ENCODE measurements around the gene AASDH. TPM values are rescaled to one million over a fixed set of nuclear protein-coding genes. Genes with fewer than 3 reads are reported as not detected.
A peak's percentile ranks its signal among the peaks of the same experiment; 100 is the strongest.

The AASDH gene
- total RNA-seq, 8 experiments from 2014 or later: 7.6 to 14.1 (median 11.2) TPM

- H3K4me1 ChIP-seq (replicated peaks in 1 of 2): no peaks in the 10 kb centered on the region
- ATAC-seq (replicated peaks in 6 of 8): no peak
- in situ Hi-C loops (cut with MboI; ENCODE audit: low pct_unique_long_range_greater_than_20kb in 2 of 9, low sequenced_read_pairs in 9 of 9, unreplicated experiment in 9 of 9): no loop called here
- WGBS, 10 experiments: 80 to 100% (median 98%) methylated on average over 1 to 3 of the region's 3 CpGs; no CpG with 5 or more reads in 2 of the 10 experiments
- no peak overlapping the region for H3K4me3 ChIP-seq
- no peak overlapping the region for H3K27ac ChIP-seq
Measured at GRCh38 chr4:56417396-56417795, 30.1 kb upstream of the AASDH start.

GRCh38 chr4:56416349-56416748 is 29.1 kb upstream of the AASDH start:
- H3K4me1 ChIP-seq (replicated peaks in 1 of 2): peaks cover 3 to 5% of the 10 kb centered on the region in 2 donors
- no peak for ATAC-seq (replicated peaks in 6 of 8)
- H3K4me3 ChIP-seq: no peak overlapping the region
- H3K27ac ChIP-seq: no peak overlapping the region
- WGBS, 10 experiments: 51 to 90% (median 83%) methylated on average over 2 to 3 of the region's 3 CpGs; no CpG with 5 or more reads in 2 of the 10 experiments
- in situ Hi-C loops (cut with MboI; ENCODE audit: low pct_unique_long_range_greater_than_20kb in 2 of 9, low sequenced_read_pairs in 9 of 9, unreplicated experiment in 9 of 9): no loop called here

GRCh38 chr4:56414135-56414670 is 26.9 kb upstream of the AASDH start:
- in situ Hi-C loops (cut with MboI; ENCODE audit: low pct_unique_long_range_greater_than_20kb in 2 of 9, low sequenced_read_pairs in 9 of 9, unreplicated experiment in 9 of 9): no loop called here
- no peak for ATAC-seq (replicated peaks in 6 of 8)
- H3K27ac ChIP-seq: no peak overlapping the region
- 64 to 100% (median 90%) methylated on average over 1 to 4 of the region's 4 CpGs; no CpG with 5 or more reads in 3 of the 10 experiments for WGBS, 10 experiments
- H3K4me3 ChIP-seq: no peak overlapping the region
- peaks cover 4 to 20% of the 10 kb centered on the region in 2 donors for H3K4me1 ChIP-seq (replicated peaks in 1 of 2)

- Histone ChIP-seq H3K4me3 (peak overlapping the region; percentile 18 to 29 (median 25)), H3K27ac (peak overlapping the region; percentile 19 to 72), H3K4me1 (replicated peaks in 1 of 2) (peaks cover 4 to 22% of the 10 kb centered on the region in 2 donors)
- peak; percentile 98 to 100 (median 99) for ATAC-seq (replicated peaks in 6 of 8)
- in situ Hi-C loops (cut with MboI; ENCODE audit: low pct_unique_long_range_greater_than_20kb in 2 of 9, low sequenced_read_pairs in 9 of 9, unreplicated experiment in 9 of 9): no loop called here
- 0 to 17% (median 7%) methylated on average over 2 to 4 of the region's 4 CpGs for WGBS, 10 experiments
Measured at GRCh38 chr4:56410247-56411062, 23.2 kb upstream of the AASDH start.

GRCh38 chr4:56409511-56410090 is 22.3 kb upstream of the AASDH start:
- peak overlapping the region in 1 of 2 donors; percentile 39 for H3K27ac ChIP-seq
- H3K4me1 ChIP-seq (replicated peaks in 1 of 2): peaks cover 4 to 22% of the 10 kb centered on the region in 2 donors
- WGBS, 10 experiments: 9 to 87% (median 20%) methylated on average over 1 of the region's 1 CpG; no CpG with 5 or more reads in 3 of the 10 experiments
- no peak overlapping the region for H3K4me3 ChIP-seq
- ATAC-seq (replicated peaks in 6 of 8): no peak
- in situ Hi-C loops (cut with MboI; ENCODE audit: low pct_unique_long_range_greater_than_20kb in 2 of 9, low sequenced_read_pairs in 9 of 9, unreplicated experiment in 9 of 9): no loop called here

GRCh38 chr4:56408978-56409377 is 21.7 kb upstream of the AASDH start:
- in situ Hi-C loops (cut with MboI; ENCODE audit: low pct_unique_long_range_greater_than_20kb in 2 of 9, low sequenced_read_pairs in 9 of 9, unreplicated experiment in 9 of 9): no loop called here
- no peak overlapping the region for H3K4me3 ChIP-seq
- no peak for ATAC-seq (replicated peaks in 6 of 8)
- H3K4me1 ChIP-seq (replicated peaks in 1 of 2): peaks cover 4 to 22% of the 10 kb centered on the region in 2 donors
- 80 to 100% (median 100%) methylated on average over 1 to 2 of the region's 2 CpGs; no CpG with 5 or more reads in 3 of the 10 experiments for WGBS, 10 experiments
- no peak overlapping the region for H3K27ac ChIP-seq

GRCh38 chr4:56406151-56406550 is 18.9 kb upstream of the AASDH start:
- no peak for ATAC-seq (replicated peaks in 6 of 8)

GRCh38 chr4:56405016-56405415 is 17.7 kb upstream of the AASDH start:
- 91 to 100% (median 100%) methylated on average over 1 of the region's 1 CpG; no CpG with 5 or more reads in 1 of the 10 experiments for WGBS, 10 experiments
- H3K27ac ChIP-seq: no peak overlapping the region
- no peak for ATAC-seq (replicated peaks in 6 of 8)
- H3K4me3 ChIP-seq: no peak overlapping the region
- peaks cover 0 to 9% of the 10 kb centered on the region in 2 donors for H3K4me1 ChIP-seq (replicated peaks in 1 of 2)
- in situ Hi-C loops (cut with MboI; ENCODE audit: low pct_unique_long_range_greater_than_20kb in 2 of 9, low sequenced_read_pairs in 9 of 9, unreplicated experiment in 9 of 9): no loop called here

More at GRCh38 chr4:56406151-56406550, 18.9 kb upstream of the AASDH start:
- 83 to 100% (median 95%) methylated on average over 1 to 4 of the region's 4 CpGs; no CpG with 5 or more reads in 1 of the 10 experiments for WGBS, 10 experiments
- in situ Hi-C loops (cut with MboI; ENCODE audit: low pct_unique_long_range_greater_than_20kb in 2 of 9, low sequenced_read_pairs in 9 of 9, unreplicated experiment in 9 of 9): no loop called here
- Histone ChIP-seq H3K4me1 (replicated peaks in 1 of 2) (peaks cover 0 to 14% of the 10 kb centered on the region in 2 donors), H3K4me3 (no peak overlapping the region), H3K27ac (no peak overlapping the region)

- in situ Hi-C loops (cut with MboI; ENCODE audit: low pct_unique_long_range_greater_than_20kb in 2 of 9, low sequenced_read_pairs in 9 of 9, unreplicated experiment in 9 of 9): no loop called here
- H3K4me3 ChIP-seq: no peak overlapping the region
- no peak overlapping the region for H3K27ac ChIP-seq
- WGBS, 10 experiments: 47 to 91% (median 62%) methylated on average over 4 to 6 of the region's 6 CpGs
- no peaks in the 10 kb centered on the region for H3K4me1 ChIP-seq (replicated peaks in 1 of 2)
- no peak for ATAC-seq (replicated peaks in 6 of 8)
Measured at GRCh38 chr4:56400560-56400959, 13.3 kb upstream of the AASDH start.

GRCh38 chr4:56391270-56391669 is 4.0 kb upstream of the AASDH start:
- no peak for ATAC-seq (replicated peaks in 6 of 8)
- Histone ChIP-seq H3K27ac (no peak overlapping the region), H3K4me1 (replicated peaks in 1 of 2) (peaks cover 6 to 9% of the 10 kb centered on the region in 2 donors), H3K4me3 (no peak overlapping the region)
- WGBS, 10 experiments: 83 to 100% (median 98%) methylated on average over 1 to 7 of the region's 8 CpGs; no CpG with 5 or more reads in 1 of the 10 experiments
- in situ Hi-C loops (cut with MboI; ENCODE audit: low pct_unique_long_range_greater_than_20kb in 2 of 9, low sequenced_read_pairs in 9 of 9, unreplicated experiment in 9 of 9): no loop called here

GRCh38 chr4:56389558-56389957 is 2.3 kb upstream of the AASDH start:
- in situ Hi-C loops (cut with MboI; ENCODE audit: low pct_unique_long_range_greater_than_20kb in 2 of 9, low sequenced_read_pairs in 9 of 9, unreplicated experiment in 9 of 9): no loop called here
- 0 to 100% (median 80%) methylated on average over 1 of the region's 1 CpG; no CpG with 5 or more reads in 3 of the 10 experiments for WGBS, 10 experiments
- H3K4me3 ChIP-seq: no peak overlapping the region
- H3K27ac ChIP-seq: no peak overlapping the region
- no peak for ATAC-seq (replicated peaks in 6 of 8)
- H3K4me1 ChIP-seq (replicated peaks in 1 of 2): peaks cover 11 to 12% of the 10 kb centered on the region in 2 donors

GRCh38 chr4:56388306-56388705 is 1.0 kb upstream of the AASDH start:
- Histone ChIP-seq H3K4me1 (replicated peaks in 1 of 2) (peaks cover 11 to 12% of the 10 kb centered on the region in 2 donors), H3K4me3 (peak overlapping the region; percentile 56 to 85 (median 69)), H3K27ac (peak overlapping the region; percentile 96 to 98)
- 0 to 81% (median 29%) methylated on average over 2 to 5 of the region's 6 CpGs for WGBS, 10 experiments
- in situ Hi-C loops (cut with MboI; ENCODE audit: low pct_unique_long_range_greater_than_20kb in 2 of 9, low sequenced_read_pairs in 9 of 9, unreplicated experiment in 9 of 9): no loop called here
- ATAC-seq (replicated peaks in 6 of 8): no peak

- peak overlapping the region; percentile 38 to 67 for H3K27ac ChIP-seq
- in situ Hi-C loops (cut with MboI; ENCODE audit: low pct_unique_long_range_greater_than_20kb in 2 of 9, low sequenced_read_pairs in 9 of 9, unreplicated experiment in 9 of 9): no loop called here
- peaks cover 11 to 12% of the 10 kb centered on the region in 2 donors for H3K4me1 ChIP-seq (replicated peaks in 1 of 2)
- peak overlapping the region; percentile 27 to 85 (median 69) for H3K4me3 ChIP-seq
- ATAC-seq (replicated peaks in 6 of 8): no peak
- 64 to 100% (median 94%) methylated on average over 1 to 4 of the region's 4 CpGs for WGBS, 10 experiments
Measured at GRCh38 chr4:56386091-56386490, 1.2 kb downstream of the AASDH start.

Measured in motor neuron (in vitro differentiated cells).